HG02943 (cell line): ENCODE data around the gene PCID2.
"Not testable (repeated sequence)": the region's sequence is repeated elsewhere in the genome, so short reads cannot be mapped to it uniquely, and the experiment has no call there.

ENCODE experiments used
- ATAC-seq: cut with Tn5 transposase; IDR thresholded peaks from one replicate; pipeline ENCODE4 v1.9.1; 2021; ENCODE audit warnings: mild to moderate bottlenecking, low read depth, moderate library complexity; ENCODE audit not compliant: unreplicated experiment

Gene PCID2

GRCh38 chr13:113167575-113167974, 40.9 kb downstream of the PCID2 start:
- no peak for ATAC-seq

- ATAC-seq = no peak
These were observed 41.3 kb downstream of the PCID2 start for GRCh38 chr13:113167155-113167554.

GRCh38 chr13:113166681-113167080, 41.8 kb downstream of the PCID2 start:
- no peak for ATAC-seq

GRCh38 chr13:113166266-113166665, 42.2 kb downstream of the PCID2 start:
- ATAC-seq = no peak

- no peak for ATAC-seq
These were observed 44.0 kb downstream of the PCID2 start for GRCh38 chr13:113164492-113164891.

- ATAC-seq = no peak
These were observed 45.4 kb downstream of the PCID2 start for GRCh38 chr13:113162783-113163685.

GRCh38 chr13:113161975-113162374, 46.5 kb downstream of the PCID2 start:
- not testable (repeated sequence) for ATAC-seq

GRCh38 chr13:113161433-113161832, 47.0 kb downstream of the PCID2 start:
- ATAC-seq = no peak

- ATAC-seq = no peak
These were observed 47.5 kb downstream of the PCID2 start for GRCh38 chr13:113160983-113161382.

GRCh38 chr13:113159701-113160100, 48.8 kb downstream of the PCID2 start:
- no peak for ATAC-seq

- ATAC-seq = no peak
These were observed 49.5 kb downstream of the PCID2 start for GRCh38 chr13:113158946-113159345.

- no peak for ATAC-seq
These were observed 50.3 kb downstream of the PCID2 start, which contains the start of gene PROZ for GRCh38 chr13:113157929-113158747. TSS of gene PROZ (plus strand) at chr13:113158648. CDS start at chr13:113158661, 13 bp downstream.

GRCh38 chr13:113157206-113157928, 51.1 kb downstream of the PCID2 start:
- no peak for ATAC-seq

- ATAC-seq = no peak
These were observed 52.4 kb downstream of the PCID2 start for GRCh38 chr13:113155982-113156655.

- no peak for ATAC-seq
These were observed 53.3 kb downstream of the PCID2 start for GRCh38 chr13:113155201-113155600.

GRCh38 chr13:113153810-113154748, 54.4 kb downstream of the PCID2 start:
- peak; percentile 60 for ATAC-seq

- ATAC-seq = peak; percentile 27
These were observed 55.3 kb downstream of the PCID2 start for GRCh38 chr13:113152984-113153809.

GRCh38 chr13:113152691-113152983, 55.8 kb downstream of the PCID2 start:
- no peak for ATAC-seq
